ENCODE measurements around the gene NDFIP1.
"Not testable (repeated sequence)": the region's sequence is repeated elsewhere in the genome, so short reads cannot be mapped to it uniquely, and the experiment has no call there.

The NDFIP1 gene

DNA sequence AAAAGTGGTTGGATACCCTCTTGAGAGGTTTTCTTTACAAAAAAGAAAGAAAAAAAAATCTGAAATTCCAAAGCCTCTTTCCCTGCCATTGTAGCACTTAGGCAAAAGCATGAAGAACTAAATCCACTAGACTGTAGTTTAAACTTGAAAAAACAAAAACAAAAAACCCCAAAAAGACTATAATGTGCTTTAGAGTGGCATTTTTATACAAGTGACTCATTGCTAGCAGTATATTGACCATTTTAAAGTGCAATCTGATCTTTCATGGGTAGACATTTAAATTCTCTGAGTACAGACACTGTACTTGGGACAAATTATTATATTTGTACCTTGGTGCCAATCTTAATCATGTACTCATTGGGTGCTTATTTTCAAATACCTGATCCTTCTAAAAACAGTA is 50.8 kb downstream of the NDFIP1 start:
- DNase-seq: no peak

DNA sequence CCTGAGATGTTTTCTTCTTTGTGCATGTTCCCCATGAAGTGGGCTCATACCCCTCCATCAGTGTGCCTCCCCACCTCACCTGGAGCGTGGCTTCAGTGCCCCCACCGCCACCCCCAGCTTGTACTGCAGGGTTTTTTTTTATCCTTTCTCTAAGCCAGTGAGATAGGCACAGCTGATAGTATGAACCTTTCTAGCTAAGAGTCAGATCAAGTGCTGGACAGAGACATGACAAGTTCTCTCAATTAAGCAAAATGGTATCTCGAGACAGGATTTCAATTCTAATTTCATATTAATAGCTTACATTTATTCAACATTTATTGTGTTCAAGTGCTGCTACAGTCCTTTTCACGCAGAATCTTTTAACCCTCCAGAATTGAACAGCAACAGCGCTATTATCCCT is 55.7 kb downstream of the NDFIP1 start:
- DNase-seq: no peak

DNA sequence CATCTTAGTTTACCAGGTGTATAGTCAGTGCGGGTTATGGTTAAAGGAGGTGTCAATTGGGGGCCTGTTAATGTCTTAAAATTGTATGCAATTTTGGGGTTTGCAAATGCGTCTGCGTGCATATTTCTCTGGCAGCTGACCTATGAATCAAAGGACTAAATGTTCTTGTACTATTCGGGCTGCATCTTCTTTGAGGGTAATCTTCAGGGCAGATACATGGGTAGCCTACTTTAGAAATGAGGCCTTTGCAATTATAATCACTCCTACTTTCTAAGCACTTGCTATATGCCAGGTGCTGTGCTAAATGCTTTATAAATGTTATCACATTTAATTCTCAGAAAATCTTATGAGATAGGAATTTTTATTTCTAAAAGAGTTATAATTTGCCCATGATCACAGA is 58.2 kb downstream of the NDFIP1 start:
- no peak for DNase-seq

DNA sequence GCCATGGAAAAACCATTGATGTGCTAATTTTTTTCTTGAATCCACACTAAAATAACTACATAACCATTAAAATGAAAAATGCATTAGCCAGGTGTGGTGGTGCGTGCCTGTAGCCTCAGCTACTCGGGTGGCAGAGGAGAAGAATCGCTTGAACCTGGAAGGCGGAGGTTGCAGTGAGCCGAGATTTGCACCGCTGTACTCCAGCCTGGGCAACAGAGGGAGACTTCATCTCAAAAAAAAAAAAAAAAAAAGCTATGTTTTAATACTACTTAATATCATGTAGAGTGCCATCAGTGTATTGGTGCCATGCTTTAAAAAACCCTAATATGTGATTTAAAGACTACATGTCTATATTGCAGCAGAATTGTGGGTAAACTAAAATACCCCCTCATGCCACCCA is 58.9 kb downstream of the NDFIP1 start:
- no peak for DNase-seq

DNA sequence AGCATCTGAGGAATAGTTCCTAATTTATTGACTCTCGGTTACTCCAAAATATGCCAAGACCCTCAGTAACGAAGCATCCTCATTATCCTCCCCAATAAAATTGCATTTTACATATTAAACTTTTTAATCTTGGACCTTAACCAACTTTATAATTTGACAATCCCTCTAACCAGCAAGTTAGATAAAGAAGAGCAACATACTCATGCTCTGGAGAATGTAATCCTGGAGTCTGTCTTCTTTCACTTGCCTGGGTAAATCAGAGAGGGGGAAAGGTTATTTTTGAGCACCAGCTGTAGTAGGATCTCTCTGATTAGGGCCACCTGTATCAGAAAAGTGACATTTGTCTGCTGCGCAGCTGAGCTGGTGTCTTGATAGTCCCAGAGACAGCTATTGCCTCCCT is 59.8 kb downstream of the NDFIP1 start:
- no peak for DNase-seq

DNA sequence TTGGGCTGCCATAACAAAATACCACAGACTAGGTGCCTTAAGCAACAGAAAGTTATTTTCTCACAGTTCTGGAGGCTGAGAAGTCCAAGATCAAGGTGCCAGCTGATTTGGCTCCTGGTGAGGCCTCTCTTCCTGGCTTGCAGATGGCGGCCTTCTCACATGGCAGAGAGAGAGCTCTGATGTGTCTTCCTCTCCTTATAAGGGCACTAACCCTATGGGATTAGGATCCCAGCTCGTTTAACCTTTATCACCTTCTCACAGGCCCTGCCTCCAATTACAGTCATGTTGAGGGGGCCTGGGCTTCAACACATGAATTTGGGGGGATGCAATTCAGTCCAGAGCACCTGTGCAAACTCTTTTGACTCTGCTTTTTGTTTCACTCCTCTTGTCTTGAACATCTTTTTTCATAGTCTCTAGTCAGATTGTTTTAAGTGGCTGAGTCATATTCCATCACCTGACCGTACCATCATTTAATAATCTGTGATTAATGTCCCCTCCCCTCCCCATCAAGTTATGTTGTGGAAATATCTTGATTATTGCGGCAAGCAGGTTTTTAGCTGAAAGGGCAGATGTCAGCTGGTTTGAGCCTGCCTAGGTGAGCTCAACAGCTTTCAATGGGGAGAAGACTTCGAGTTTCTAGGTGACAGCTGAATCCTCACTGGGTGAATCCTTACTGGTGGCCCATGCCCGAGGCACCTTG is 61.8 kb downstream of the NDFIP1 start:
- DNase-seq: no peak

DNA sequence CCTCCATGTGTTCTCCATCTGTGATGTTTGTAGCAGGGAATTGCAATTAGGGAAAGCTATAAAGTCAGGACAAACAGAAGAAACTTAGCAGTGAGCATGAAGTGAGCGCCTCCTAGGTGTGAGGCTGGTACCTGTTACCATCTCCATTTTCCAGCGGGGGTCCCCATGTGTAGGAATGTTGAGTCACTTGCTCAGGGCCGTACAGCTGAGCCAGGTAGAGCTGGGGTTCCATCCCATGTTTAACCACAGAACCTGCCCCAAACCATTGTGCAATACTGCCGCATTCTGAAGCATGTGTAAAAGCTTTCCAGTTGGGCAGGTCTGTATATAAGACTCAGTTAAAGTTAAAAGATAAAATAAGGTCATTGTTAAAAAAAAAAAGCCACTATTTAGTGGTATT is 62.7 kb downstream of the NDFIP1 start:
- no peak for DNase-seq

DNA sequence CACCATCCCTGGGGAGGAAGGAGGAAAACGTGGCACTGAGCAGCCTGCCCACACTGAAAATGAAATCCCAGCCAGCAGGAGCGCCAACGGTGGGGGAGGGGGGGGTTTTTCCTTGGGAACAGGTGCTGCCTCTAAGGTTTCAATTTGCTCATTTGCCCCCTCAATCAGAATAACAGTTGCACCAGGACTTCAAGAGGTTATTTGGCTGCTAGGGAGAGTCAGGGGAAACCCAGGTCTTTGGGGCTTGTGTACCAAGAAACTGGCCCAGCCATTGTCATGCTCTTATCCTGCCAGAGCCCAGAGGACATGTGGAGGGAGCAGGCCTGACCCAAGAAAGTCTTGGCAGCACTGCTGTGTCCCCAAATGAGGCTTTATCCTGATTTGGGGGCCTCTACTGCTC is 66.5 kb downstream of the NDFIP1 start:
- no peak for DNase-seq

DNA sequence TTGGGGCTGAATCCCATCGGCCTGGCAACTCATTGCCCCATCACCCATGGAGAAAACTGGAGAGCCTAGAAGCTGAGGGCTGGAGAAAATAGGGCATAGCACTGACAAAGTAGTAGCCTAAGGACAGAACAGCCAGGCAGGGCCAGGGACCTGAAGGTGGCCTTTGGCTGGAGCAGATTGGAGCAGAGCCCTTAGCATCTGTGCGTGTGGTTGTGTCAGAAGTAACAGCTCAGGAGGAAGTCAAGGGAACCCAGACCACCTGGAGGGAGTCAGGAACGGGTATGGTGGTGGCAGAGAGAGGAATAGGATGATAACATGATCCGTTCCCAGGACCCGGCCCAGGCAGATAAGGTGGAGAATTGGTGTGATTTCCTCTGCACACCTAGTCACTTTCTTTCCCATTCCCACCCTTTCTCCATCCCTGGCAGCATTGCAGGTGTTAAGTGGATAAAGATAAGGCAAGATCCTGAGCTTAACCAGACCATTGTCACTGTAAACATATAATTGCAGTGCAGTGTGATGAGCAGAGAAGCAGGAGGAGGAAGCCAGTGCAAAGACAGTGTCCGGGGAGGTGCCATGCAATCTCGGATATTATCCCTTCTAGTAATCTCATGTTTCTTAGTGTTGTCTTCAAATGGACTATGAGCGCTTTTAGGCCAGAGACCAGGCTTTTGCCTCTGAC is 67.0 kb downstream of the NDFIP1 start:
- no peak for DNase-seq

DNA sequence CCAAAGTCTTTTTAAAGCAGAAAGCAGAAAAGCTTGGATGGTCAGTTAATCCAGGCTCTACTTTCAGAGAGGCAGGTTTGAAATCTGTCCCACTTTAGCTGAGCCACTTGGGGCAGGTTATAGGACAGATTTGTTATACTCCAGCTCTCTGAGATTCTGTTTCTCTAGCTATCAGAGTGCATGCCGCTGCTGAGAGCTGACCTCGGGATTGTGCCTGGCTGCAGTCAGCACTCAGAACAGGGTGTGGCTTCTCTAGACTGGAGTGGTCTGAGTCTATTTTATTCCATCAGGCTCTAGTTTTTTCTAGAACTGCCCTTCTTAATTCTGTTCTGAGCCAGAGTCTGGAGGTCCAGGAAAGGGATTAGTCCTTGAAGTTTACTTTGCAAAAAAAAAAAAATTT is 67.7 kb downstream of the NDFIP1 start:
- no peak for DNase-seq

DNA sequence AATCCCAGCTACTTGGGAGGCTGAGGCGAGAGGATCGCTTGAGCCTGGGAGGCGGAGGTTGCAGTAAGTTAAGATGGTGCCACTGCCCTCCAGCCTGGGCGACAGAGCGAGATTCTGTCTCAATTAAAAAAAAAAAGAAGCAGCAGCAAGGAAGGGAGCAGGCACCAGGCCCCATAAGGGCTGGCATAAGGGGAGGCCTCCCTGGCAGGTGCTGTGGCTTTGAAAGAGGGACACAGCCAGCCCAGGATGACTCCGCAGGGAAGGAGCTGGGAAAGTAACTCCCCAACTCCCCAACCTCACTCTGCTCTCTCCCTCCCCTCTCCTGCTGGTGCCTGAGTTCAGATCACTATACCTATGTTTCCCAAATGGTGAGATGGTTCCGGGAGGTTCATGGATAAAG is 70.1 kb downstream of the NDFIP1 start:
- no peak for DNase-seq

DNA sequence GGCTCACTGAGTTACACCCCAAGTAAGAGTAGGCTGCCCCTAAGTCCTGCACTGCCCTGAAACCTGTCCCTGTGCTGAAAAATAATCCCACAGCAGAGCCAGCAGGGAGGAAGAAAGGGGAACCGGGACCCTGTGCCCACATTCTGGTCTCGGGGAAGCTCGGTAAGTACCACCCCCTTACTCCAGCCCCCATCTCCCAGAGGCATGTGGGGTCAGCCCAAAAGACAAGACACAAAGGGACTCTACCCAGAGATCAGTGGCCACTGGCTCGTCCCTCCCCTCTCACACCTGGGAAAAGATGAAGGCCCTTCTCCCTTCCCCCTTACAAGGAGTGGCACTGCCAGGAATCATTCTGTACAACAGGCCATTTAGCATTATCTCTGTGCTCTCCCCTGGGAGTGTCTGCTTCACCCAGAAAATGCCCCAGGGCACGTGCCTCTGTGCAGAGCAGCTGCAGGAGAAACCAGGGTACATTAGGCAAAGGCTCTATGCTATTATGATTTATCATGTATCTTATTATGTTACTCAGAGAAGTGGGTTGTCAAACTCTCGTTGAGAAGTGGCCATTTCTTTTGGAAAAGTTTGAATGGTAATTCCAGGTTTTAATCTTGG is 71.3 kb downstream of the NDFIP1 start:
- DNase-seq: no peak

DNA sequence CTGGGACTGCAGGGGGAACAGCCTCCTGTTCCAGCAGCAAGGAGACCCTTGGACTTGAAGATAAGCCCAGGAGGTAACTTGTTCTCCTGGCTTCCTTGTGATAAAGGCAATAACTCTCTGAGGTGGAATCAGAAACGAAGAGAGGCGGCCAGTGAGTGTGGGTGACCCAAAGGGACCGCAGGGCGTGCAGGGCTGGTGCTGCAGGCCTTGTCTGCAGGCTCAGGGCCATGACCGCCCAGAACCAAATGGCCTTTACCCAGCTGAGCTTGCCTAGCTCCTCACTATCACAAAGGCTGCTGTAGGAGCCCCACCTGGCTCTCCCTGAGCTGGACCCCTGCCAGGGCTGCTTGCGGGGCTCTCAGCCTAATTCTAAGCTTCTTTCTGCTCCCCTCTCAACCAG is 72.5 kb downstream of the NDFIP1 start:
- no peak for DNase-seq

DNA sequence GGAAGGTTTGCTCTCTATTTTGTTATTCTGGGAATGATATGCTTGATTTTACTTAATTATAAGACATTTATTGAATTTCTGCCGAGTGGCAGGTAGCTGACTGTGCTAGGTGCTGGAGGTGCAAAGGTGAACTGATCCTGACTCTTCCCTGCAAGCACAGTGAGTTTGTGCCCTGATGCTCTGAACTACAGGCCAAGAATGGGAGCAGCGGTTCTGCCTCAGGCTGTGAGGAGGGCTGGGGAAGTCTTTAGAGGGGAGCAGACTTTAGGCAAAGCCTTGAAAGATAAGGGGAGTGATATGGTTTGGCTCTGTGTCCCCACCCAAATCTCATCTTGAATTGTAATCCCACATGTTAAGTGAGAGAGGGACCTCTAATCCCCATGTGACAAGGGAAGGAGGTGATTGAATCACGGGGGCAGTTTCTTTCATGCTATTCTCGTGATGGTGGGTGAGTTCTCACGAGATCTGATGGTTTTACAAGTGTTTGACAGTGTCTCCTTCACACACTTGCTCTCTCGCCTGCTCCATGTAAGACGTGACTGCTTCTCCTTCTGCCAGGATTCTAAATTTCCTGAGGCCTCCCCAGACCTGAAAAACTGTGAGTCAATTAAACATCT is 73.1 kb downstream of the NDFIP1 start:
- DNase-seq: no peak

DNA sequence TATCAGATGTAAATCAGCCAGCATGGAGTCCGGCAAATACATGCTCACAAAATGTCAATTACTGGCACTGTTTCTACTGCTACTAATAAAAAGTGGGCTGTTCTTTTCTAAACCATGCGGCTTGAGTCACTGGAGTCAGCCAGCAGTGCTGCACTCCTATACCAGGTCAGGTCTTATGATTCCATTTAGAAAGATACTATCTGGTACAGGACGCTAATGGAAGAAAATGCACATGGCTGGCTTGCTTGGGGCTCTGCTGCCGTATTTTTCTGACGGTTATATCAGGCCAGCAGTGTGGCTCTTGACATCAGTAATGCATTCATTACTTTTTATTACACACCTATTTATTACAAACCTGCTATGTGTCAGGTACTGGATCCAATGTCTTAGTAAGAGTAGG is 74.3 kb downstream of the NDFIP1 start:
- DNase-seq: no peak

DNA sequence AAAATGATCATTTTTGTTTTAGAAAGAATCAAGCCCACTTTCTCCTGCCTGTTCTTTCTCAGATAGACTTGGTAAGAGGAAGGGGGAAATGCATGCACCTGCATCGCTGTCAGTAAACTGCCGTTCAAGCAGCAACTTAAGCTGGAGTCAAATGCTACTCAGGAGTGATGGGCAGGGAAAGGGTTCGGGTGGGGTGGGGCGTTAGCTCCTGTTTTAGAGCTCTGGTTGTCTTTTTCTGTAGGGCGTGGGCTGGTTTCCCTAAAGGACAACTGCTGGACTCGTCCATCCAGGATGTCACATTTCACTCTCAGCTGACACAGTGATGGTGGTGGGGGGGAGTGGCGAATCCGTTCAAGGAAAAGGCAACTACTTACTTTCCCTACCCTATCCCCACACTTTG is 75.0 kb downstream of the NDFIP1 start:
- no peak for DNase-seq

DNA sequence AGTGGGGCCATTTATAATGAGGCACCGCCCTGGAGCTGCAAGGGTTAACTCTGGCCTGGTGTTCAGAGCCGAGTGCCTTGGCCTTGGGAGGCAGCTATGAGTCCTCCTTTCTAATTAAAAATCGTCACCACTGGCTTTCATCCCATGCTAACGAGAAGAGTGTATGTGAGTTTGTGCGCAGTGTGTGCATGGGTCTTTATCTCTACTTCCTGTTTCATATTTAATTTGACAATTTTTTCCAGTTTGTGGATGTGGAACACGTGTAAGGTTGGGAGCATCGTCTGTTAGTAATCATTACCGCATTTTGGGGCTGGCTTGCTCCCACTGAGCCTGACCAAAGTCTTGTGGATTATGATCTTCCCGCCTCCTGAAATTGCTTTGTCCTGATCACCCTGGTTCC is 76.4 kb downstream of the NDFIP1 start:
- DNase-seq: no peak

DNA sequence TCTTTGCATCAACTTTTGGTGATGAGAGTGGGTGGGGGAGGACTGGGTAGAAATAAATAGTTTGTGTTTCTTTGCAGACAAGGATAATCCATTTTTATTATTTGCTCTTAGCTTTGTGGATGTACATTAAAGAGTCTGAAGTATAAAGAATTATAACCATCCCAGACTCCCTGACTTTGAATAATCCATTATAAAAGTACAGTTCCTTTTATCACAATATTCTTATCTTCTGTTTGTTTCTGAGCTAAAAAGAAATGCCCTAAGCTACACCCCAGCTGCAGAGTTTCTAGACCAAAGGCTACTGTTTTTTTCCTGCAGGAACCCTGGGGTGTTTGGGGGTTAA is 77.9 kb downstream of the NDFIP1 start:
- DNase-seq: no peak

DNA sequence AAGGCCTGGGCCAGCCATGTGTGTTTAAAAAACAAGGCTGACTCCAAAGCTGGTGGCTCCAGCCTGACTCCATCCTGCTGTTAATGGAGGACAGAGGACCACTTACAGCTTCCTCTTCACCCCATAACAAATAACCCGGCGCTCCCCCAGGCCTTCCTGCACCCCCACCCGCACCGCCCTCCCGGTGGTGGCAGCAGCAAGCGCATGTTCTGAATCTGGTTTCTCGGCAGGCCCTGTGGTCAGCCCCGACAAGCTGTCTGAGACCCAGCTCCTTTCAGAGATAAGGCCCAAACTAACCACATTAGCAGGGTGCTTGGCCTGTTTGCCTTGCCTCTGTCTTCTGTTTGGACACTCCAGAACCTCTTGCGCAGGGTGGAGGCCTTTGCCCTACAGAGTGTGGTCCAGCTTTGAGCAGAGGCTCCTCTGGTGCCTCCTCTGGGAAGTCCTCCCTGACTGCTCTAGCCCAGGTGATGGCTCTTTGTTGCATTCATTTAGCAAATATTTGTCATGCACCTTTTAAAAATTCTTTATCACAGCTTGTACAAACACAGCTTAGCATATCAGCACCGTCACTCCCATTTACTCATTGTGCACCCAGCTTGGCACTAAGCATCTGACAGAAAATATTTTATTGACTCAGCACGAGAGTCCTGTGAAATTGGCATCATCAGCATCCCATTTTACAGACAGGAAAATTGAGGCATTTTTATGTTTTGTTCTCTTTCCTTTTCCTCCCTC is 78.4 kb downstream of the NDFIP1 start:
- no peak for DNase-seq

DNA sequence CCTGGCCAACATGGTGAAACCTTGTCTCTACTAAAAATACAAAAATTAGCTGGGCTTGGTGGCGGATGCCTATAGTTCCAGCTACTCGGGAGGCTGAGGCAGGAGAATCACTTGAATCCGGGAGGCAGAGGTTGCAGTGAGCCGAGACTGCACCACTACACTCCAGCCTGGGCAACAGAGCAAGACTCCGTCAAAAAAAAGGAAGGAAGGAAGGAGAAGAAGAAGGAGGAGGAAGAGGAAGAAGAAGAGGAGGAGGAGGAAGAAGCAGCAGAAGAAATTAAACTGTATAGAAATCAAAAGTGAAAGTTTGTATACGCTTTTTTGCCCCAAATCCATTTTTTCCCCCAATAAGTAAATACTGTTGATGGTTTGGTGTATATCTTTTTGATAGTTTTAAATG is 80.1 kb downstream of the NDFIP1 start:
- DNase-seq: not testable (repeated sequence)

DNA sequence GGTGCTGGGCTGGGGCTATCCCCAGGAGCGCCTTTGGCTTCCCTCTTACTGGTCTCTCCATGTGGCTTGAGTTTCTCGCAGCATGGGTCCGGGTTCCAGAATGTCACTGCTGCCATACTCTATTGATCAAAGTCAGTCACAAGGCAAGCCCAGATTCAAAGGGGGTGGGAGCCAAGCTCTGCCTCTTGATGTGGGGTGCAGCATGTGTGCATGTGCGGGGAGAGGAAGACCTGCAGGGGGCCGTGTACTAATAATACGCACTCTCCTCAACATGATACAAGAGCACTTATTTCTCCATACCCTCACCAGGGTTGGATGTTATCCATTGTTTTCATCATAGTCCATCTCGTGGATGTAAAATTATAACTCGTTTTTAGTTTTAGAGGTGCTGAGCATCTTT is 81.2 kb downstream of the NDFIP1 start:
- DNase-seq: no peak

DNA sequence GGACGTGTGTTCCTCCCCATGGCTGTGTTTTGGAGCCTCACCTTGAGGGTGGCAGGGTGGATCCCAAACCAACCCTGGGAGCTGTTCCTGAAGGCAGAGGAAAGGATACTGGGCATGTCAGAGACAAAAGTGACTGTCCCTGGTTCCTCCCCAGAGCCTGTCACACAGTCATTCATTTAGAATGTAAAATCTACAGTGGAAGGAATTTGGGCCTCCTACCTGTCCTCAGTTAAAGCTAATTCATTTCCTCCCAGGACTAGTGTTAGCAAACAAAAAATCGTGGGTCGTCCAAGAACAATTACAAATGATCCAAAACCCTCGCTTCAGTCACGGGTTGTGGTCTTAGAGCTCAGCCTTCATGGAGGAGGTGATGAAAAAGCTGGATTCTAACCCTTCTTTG is 83.2 kb downstream of the NDFIP1 start:
- no peak for DNase-seq

DNA sequence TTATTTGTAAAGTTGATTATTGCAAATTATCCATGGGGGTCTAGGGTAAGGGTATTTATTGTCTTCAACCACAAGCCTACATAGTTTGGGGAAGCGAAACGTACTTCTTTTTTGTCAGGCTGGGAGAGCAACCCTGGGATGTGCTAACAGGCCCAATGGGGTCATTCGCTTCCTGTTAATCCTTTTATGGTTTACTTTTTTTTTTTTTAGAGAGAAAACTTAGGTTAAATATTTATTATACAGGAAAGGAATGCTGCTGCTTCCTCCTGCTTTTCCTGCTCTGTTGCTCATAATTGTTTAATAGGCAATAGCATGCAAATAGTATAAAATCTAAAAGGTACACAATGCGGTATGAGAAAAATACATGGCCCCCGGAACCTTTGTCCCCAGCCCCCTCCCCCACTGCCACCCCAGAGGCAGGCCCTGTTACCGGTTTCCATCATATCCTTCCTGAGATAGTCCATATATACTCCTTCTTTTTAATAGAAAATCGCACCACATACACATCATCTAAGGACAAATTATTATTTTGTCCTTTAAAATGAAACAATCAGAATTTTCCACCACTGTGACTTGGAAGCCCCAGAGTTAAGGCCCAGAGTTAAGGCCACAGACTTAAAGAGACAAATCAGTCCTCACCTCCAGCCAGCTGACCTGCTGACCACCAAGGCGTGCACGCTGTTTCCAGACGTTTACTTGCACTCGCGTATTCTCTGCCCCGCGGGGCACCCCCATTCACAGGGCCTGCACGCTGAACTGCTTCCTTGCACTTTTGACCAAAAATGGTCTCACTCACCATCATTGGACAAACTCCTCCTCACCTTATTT is 83.9 kb downstream of the NDFIP1 start:
- no peak for DNase-seq
